ENCODE measurements around the gene POC5. TPM values are rescaled to one million over a fixed set of nuclear protein-coding genes. Genes with fewer than 3 reads are reported as not detected.

The POC5 gene
- total and polyA plus RNA-seq, 2 of the 8 experiments (the other 6 are each of a cell fraction or from before 2014, with no cell fraction given), result 11.2 to 12.1 TPM

DNA sequence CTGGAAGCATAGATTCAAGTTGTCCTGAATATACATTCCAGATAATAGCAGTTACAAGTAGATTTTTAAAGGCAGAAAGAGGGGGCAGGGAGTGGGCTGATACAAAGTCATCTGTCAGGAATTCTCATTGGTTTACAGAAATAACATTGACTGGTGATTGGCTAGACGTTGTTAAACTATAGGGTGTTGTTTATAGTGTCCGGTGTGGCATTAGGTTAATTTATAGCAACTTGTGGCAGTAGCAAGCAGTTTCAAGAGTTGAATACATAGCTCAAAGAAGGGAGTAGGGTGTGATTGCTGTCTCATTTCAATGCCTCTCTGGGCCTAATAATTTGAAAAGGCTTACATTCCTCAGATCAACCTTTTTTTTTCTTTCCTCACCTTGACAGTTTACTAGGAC lies 10.7 kb upstream of the POC5 start:
- H3K18ac ChIP-seq (ENCODE audit: extremely low read depth, low read length), result no peak overlapping the region
- no peak overlapping the region for H2BK120ac ChIP-seq (replicated peaks; ENCODE audit: low read depth, low read length)
- H3K9ac ChIP-seq (replicated peaks in 1 of 4; ENCODE audit: extremely low read depth in 1 of 4, low read depth in 3 of 4, low read length in 3 of 4), result no peak overlapping the region
- POLR2A ChIA-PET (ENCODE audit: partially characterized antibody), result interaction anchor here (3.4 kb wide), 1 partner anchor 11 kb away, joined by 8 read pairs; the partner anchor contains the start of gene POC5
- H3K4me1 ChIP-seq (replicated peaks in 1 of 4; ENCODE audit: control insufficient read depth in 3 of 4, insufficient read depth in 4 of 4, low read length in 3 of 4), result no peaks in the 10 kb centered on the region
- no peak overlapping the region for H4K5ac ChIP-seq (ENCODE audit: insufficient read length, low read depth, low read length)
- no peaks in the 10 kb centered on the region for H3K79me2 ChIP-seq (ENCODE audit: control insufficient read depth in 1 of 2, insufficient read depth in 2 of 2, low read length in 2 of 2)
- H4K20me1 ChIP-seq (replicated peaks in 1 of 2; ENCODE audit: control insufficient read depth in 1 of 2, insufficient read depth in 2 of 2, low read length in 2 of 2), result no peaks in the 10 kb centered on the region
- DNase-seq (ENCODE audit: low read depth in 1 of 2, low spot score in 2 of 2) (no peak), FAIRE-seq (no peak)
- H2BK5ac ChIP-seq (ENCODE audit: low read depth, low read length), result no peak overlapping the region
- no peak overlapping the region for H2BK20ac ChIP-seq (ENCODE audit: low read length)
- no peaks in the 10 kb centered on the region for H3K36me3 ChIP-seq (ENCODE audit: control insufficient read depth in 2 of 4, insufficient read depth in 4 of 4, low read length in 3 of 4)
- no peak overlapping the region for H3K4ac ChIP-seq (replicated peaks; ENCODE audit: insufficient read length, low read depth, low read length)
- H4K91ac ChIP-seq (replicated peaks; ENCODE audit: insufficient read length, low read length), result no peak overlapping the region
- H3K79me1 ChIP-seq (ENCODE audit: low read depth, low read length), result no peaks in the 10 kb centered on the region
- no peak overlapping the region for H2AK5ac ChIP-seq (ENCODE audit: low read depth, low read length)
- H3K14ac ChIP-seq (ENCODE audit: insufficient read length), result no peak overlapping the region
- H4K8ac ChIP-seq (ENCODE audit: extremely low read depth, insufficient read depth, low read length), result no peak overlapping the region
- TF ChIP-seq NANOG (IDR thresholded peaks at IDR 0.05; ENCODE audit: insufficient read depth, low read depth, low read length, poor library complexity, severe bottlenecking) (no peak), KDM4A (IDR thresholded peaks at IDR 0.05; ENCODE audit: low read depth, low read length, severe bottlenecking) (no peak), SP1 (IDR thresholded peaks at IDR 0.05; ENCODE audit: low read depth, low read length) (no peak), CREB1 (IDR thresholded peaks at IDR 0.05) (no peak), HDAC2 (IDR thresholded peaks at IDR 0.05; ENCODE audit: borderline replicate concordance in 1 of 2, low read depth in 2 of 2, low read length in 2 of 2) (no peak), SP4 (IDR thresholded peaks at IDR 0.05; ENCODE audit: low read length) (no peak), YY1 (IDR thresholded peaks at IDR 0.05; ENCODE audit: low read depth, low read length) (no peak), JUND (IDR thresholded peaks at IDR 0.05; ENCODE audit: low read length) (no peak), RNF2 (IDR thresholded peaks at IDR 0.05; ENCODE audit: borderline replicate concordance, low read depth, low read length, missing control alignments, poor library complexity, severe bottlenecking) (no peak), GTF2F1 (IDR thresholded peaks at IDR 0.05; ENCODE audit: borderline replicate concordance, low read depth, low read length) (no peak), EP300 (IDR thresholded peaks at IDR 0.05; ENCODE audit: borderline replicate concordance in 1 of 2, low read depth in 2 of 2, low read length in 2 of 2) (no peak), JUN (IDR thresholded peaks at IDR 0.05; ENCODE audit: low read depth, low read length) (no peak), TAF1 (IDR thresholded peaks at IDR 0.05; ENCODE audit: low read depth, low read length) (no peak), HDAC6 (IDR thresholded peaks at IDR 0.05; ENCODE audit: low read depth, low read length) (no peak)
- H2BK12ac ChIP-seq (ENCODE audit: low read depth, low read length), result no peak overlapping the region
- H2AFZ ChIP-seq (ENCODE audit: low read length), result no peak overlapping the region
- no peak overlapping the region for H3K4me3 ChIP-seq (ENCODE audit: extremely low read depth in 1 of 4, insufficient read depth in 2 of 4, low read depth in 3 of 4, low read length in 4 of 4)
- no peak overlapping the region for H3K4me2 ChIP-seq (ENCODE audit: insufficient read depth in 1 of 2, low read depth in 2 of 2, low read length in 2 of 2)
- no peaks in the 10 kb centered on the region for H3K9me3 ChIP-seq (ENCODE audit: insufficient read depth in 2 of 2, low read depth in 1 of 2, low read length in 1 of 2)
- no peak overlapping the region for H3K56ac ChIP-seq (replicated peaks; ENCODE audit: insufficient read length, low read depth, low read length)
- H3K23me2 ChIP-seq (ENCODE audit: low read depth, low read length), result no peaks in the 10 kb centered on the region
- no peak overlapping the region for H2BK15ac ChIP-seq (ENCODE audit: low read length)
- no peaks in the 10 kb centered on the region for H3K27me3 ChIP-seq (replicated peaks in 1 of 4; ENCODE audit: control insufficient read depth in 3 of 4, extremely low read depth in 1 of 4, insufficient read depth in 3 of 4, low read length in 3 of 4)
- H3K27ac ChIP-seq (ENCODE audit: low read depth, low read length), result no peak overlapping the region
- CTCF ChIA-PET (ENCODE audit: partially characterized antibody), result interaction anchor here (0.7 to 1.0 kb wide), 3 partner anchors 18 to 447 kb away, joined by 3 to 4 read pairs (median 4); no protein-coding TSS in a partner anchor
- WGBS, 2 experiments (ENCODE audit: extremely low coverage in 1 of 2, insufficient coverage in 1 of 2, insufficient read length in 1 of 2, insufficient replicate concordance in 2 of 2, low coverage in 1 of 2, low lambda C conversion rate in 2 of 2, missing lambda C conversion rate in 1 of 2), result 89% methylated on average over 2 of the region's 2 CpGs; no CpG with 5 or more reads in 1 of the 2 experiments
- H3K23ac ChIP-seq (ENCODE audit: insufficient read length), result no peak overlapping the region

Data from H1 (cell line).